ENCODE results near the gene TBX5.

The TBX5 gene

DNA sequence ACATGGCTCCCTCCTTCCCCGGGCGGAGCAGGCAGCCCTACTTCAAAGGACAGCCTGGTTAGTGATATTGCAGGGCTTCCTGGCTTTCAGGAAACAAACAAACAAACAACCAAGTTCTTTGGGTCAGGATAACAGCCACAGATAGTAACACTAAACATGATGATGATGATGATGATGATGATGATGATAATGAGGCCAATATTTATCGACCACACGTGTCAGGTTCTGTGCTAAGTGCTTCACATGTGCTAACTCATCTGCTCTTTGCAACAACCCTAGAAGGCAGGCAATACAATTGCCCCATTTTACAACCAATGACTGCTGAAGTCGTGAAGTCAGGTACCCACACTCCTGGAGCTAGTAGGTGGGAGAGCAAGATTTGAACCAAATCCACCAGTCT lies 44.1 kb upstream of the TBX5 start:
- Histone ChIP-seq H3K36me3 (ENCODE audit: insufficient read depth, low read length) (no peaks in the 10 kb centered on the region), H3K9ac (ENCODE audit: low read depth, low read length) (no peak overlapping the region), H3K27ac (ENCODE audit: low read length) (no peak overlapping the region), H3K4me2 (ENCODE audit: insufficient read depth, low read length) (no peak overlapping the region), H2AFZ (ENCODE audit: low read depth, low read length) (no peak overlapping the region), H3K79me2 (ENCODE audit: insufficient read depth, low read length) (no peaks in the 10 kb centered on the region), H3K27me3 (ENCODE audit: insufficient read depth, low read length, poor library complexity) (peaks cover 32% of the 10 kb centered on the region), H4K20me1 (ENCODE audit: insufficient read depth, low read length) (no peaks in the 10 kb centered on the region), H3K9me3 (ENCODE audit: insufficient read depth, low read length, severe bottlenecking) (no peaks in the 10 kb centered on the region), H3K4me1 (ENCODE audit: insufficient read depth, low read length) (no peaks in the 10 kb centered on the region), H3K4me3 (ENCODE audit: low read depth in 1 of 2, low read length in 2 of 2) (no peak overlapping the region)
- TF ChIP-seq EZH2 (IDR thresholded peaks at IDR 0.05; ENCODE audit: borderline replicate concordance, low read depth, low read length, severe bottlenecking), result no peak
- TF ChIP-seq, protein P1, sequence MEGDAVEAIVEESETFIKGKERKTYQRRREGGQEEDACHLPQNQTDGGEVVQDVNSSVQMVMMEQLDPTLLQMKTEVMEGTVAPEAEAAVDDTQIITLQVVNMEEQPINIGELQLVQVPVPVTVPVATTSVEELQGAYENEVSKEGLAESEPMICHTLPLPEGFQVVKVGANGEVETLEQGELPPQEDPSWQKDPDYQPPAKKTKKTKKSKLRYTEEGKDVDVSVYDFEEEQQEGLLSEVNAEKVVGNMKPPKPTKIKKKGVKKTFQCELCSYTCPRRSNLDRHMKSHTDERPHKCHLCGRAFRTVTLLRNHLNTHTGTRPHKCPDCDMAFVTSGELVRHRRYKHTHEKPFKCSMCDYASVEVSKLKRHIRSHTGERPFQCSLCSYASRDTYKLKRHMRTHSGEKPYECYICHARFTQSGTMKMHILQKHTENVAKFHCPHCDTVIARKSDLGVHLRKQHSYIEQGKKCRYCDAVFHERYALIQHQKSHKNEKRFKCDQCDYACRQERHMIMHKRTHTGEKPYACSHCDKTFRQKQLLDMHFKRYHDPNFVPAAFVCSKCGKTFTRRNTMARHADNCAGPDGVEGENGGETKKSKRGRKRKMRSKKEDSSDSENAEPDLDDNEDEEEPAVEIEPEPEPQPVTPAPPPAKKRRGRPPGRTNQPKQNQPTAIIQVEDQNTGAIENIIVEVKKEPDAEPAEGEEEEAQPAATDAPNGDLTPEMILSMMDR (IDR thresholded peaks at IDR 0.05; ENCODE audit: borderline replicate concordance, extremely low read depth, low read length, poor library complexity, severe bottlenecking), result no peak
- no peak for ATAC-seq (ENCODE audit: insufficient read depth, low read depth)
- DNase-seq, result no peak

- no peaks in the 10 kb centered on the region for H3K79me2 ChIP-seq (ENCODE audit: insufficient read depth, low read length)
- ATAC-seq (ENCODE audit: insufficient read depth, low read depth), result no peak
- H3K27me3 ChIP-seq (ENCODE audit: insufficient read depth, low read length, poor library complexity), result peaks cover 27% of the 10 kb centered on the region
- H2AFZ ChIP-seq (ENCODE audit: low read depth, low read length), result no peak overlapping the region
- H3K4me2 ChIP-seq (ENCODE audit: insufficient read depth, low read length), result no peak overlapping the region
- no peak overlapping the region for H3K9ac ChIP-seq (ENCODE audit: low read depth, low read length)
- no peaks in the 10 kb centered on the region for H4K20me1 ChIP-seq (ENCODE audit: insufficient read depth, low read length)
- DNase-seq, result no peak
- H3K4me3 ChIP-seq (ENCODE audit: low read depth in 1 of 2, low read length in 2 of 2), result no peak overlapping the region
- no peaks in the 10 kb centered on the region for H3K36me3 ChIP-seq (ENCODE audit: insufficient read depth, low read length)
- no peaks in the 10 kb centered on the region for H3K4me1 ChIP-seq (ENCODE audit: insufficient read depth, low read length)
- no peaks in the 10 kb centered on the region for H3K9me3 ChIP-seq (ENCODE audit: insufficient read depth, low read length, severe bottlenecking)
- no peak overlapping the region for H3K27ac ChIP-seq (ENCODE audit: low read length)
- TF ChIP-seq, protein P1 (IDR thresholded peaks at IDR 0.05; ENCODE audit: borderline replicate concordance, extremely low read depth, low read length, poor library complexity, severe bottlenecking), result no peak
Measured at GRCh38 chr12:114448618-114448933, 42.6 kb upstream of the TBX5 start.

GRCh38 chr12:114447799-114448617 lies 42.1 kb upstream of the TBX5 start:
- Histone ChIP-seq H3K4me1 (ENCODE audit: insufficient read depth, low read length) (no peaks in the 10 kb centered on the region), H3K9ac (ENCODE audit: low read depth, low read length) (no peak overlapping the region), H3K27me3 (ENCODE audit: insufficient read depth, low read length, poor library complexity) (peaks cover 26% of the 10 kb centered on the region), H3K4me3 (ENCODE audit: low read depth in 1 of 2, low read length in 2 of 2) (no peak overlapping the region), H3K36me3 (ENCODE audit: insufficient read depth, low read length) (no peaks in the 10 kb centered on the region), H3K27ac (ENCODE audit: low read length) (no peak overlapping the region), H4K20me1 (ENCODE audit: insufficient read depth, low read length) (no peaks in the 10 kb centered on the region), H2AFZ (ENCODE audit: low read depth, low read length) (no peak overlapping the region), H3K4me2 (ENCODE audit: insufficient read depth, low read length) (no peak overlapping the region), H3K79me2 (ENCODE audit: insufficient read depth, low read length) (no peaks in the 10 kb centered on the region), H3K9me3 (ENCODE audit: insufficient read depth, low read length, severe bottlenecking) (no peaks in the 10 kb centered on the region)
- TF ChIP-seq EZH2 (IDR thresholded peaks at IDR 0.05; ENCODE audit: borderline replicate concordance, low read depth, low read length, severe bottlenecking), result no peak
- TF ChIP-seq, protein P1 (IDR thresholded peaks at IDR 0.05; ENCODE audit: borderline replicate concordance, extremely low read depth, low read length, poor library complexity, severe bottlenecking), result no peak
- DNase-seq, result no peak
- no peak for ATAC-seq (ENCODE audit: insufficient read depth, low read depth)
